Left renal cortex interstitium (tissue), 4 donors: ENCODE measurements around the gene TMEM214. TPM values are rescaled to one million over a fixed set of nuclear protein-coding genes. Genes with fewer than 3 reads are reported as not detected.
"Not testable (repeated sequence)": the region's sequence is repeated elsewhere in the genome, so short reads cannot be mapped to it uniquely, and the experiment has no call there.

Experiments used
- DNase-seq, 4 donors: peaks; one replicate each; pipeline ENCODE4 v3.0.0-alpha.2; 2013; ENCODE audit warnings: low read depth in 4 of 4, low spot score in 2 of 4, missing footprints in 1 of 4
- polyA plus RNA-seq, 4 donors: library from polyadenylated mRNA; unstranded; fragments of 120-200 nt; gene quantifications; one replicate each; pipeline ENCODE4 v1.2.1, GENCODE V29; 2013; ENCODE audit not compliant: insufficient read length in 4 of 4

The TMEM214 gene
- polyA plus RNA-seq, 4 donors = 52.6 to 75.7 (median 61.0) TPM

GRCh38 chr2:27060323-27060722, 27.6 kb downstream of the TMEM214 start:
- DNase-seq = no peak

- no peak for DNase-seq
These were observed 32.4 kb downstream of the TMEM214 start for GRCh38 chr2:27065128-27065527.

DNA sequence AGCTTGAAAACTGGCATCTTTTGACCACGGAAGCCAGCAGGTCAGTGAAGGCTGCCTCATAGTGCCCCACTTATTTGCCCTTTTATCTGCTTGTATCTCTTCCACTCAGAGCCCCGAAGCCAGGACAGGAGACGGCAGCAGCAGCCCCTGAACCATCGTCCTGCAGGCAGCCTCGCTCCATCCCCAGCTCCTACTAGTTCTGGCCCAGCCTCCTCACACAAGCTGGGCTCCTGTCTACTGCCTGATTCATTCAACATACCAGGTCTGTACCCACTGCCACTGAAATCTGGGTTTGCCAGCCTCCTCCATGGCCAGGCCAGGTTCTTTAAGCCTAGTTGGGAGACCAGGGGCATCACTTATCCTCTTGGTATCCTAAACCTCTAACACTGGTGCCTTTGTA, 34.6 kb downstream of the TMEM214 start:
- DNase-seq = no peak

DNA sequence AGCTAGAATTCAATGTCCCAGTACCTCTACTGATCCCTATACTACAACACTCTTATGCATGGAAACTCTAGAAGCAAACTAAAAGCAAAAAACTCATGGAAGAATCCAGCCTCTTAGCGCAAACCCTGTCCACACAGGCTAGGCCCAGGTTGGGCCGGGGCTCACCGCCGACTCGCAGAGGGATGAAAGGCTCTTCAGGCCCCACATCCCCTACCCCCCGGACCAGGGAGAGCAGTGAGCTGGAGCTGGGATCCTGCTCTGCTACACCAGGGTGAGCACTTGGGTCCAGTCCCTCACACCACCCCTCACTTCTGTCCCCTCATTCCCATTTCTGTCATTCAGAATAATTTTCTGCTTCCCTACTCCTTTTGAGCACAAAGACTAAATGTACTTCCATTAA, 36.7 kb downstream of the TMEM214 start:
- no peak for DNase-seq

- no peak for DNase-seq
These were observed 37.3 kb downstream of the TMEM214 start for GRCh38 chr2:27069961-27070618.

- no peak for DNase-seq
These were observed 38.0 kb downstream of the TMEM214 start for GRCh38 chr2:27070653-27071276.

- peak in 2 of 4 donors; percentile 31 to 91 for DNase-seq
These were observed 38.7 kb downstream of the TMEM214 start, which contains the start of gene OST4 for GRCh38 chr2:27071277-27071989. TSS of gene OST4 (minus strand) at chr2:27071654.

DNA sequence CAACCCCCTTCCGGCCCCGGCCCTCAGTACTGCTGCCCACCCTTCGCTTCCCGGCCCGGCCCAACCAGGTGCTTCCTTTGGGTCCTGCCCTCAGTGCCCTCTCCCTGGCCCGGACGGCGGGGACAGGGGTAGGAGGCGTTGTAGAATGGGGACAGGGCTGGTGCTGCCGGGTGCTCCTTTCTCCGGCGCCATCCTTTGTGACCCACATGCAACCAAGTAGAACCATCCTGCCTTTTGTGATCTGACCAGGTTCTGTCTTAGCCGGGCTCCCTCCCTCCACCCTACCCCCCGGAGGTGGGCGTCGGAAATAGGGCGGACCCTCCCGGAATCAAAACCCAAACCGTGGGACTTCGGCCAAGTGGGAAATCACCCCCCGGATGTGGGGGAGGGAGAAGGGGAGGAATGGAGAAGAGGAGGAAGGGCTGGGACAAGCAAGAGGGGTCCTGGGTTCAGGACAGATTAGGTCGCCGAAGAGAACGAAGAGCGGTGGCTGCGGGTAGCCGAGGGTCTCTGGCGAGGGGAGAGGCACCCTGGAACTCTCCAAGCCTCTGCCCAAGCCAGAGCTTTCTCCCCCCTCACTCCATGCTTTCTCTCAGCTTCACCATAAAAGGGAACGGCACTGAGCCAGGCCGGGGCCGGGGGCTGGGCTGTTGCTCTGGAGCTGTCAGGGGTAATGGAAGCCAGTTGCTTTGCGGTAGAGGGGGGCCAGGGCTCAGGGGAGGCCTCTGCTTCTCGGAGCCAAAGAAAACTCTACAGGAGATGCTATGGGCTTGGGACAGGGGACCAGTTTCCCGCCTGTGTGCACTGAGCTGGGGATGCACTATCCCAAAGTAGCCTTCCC, 39.4 kb downstream of the TMEM214 start:
- peak in 1 of 4 donors; percentile 86 for DNase-seq

DNA sequence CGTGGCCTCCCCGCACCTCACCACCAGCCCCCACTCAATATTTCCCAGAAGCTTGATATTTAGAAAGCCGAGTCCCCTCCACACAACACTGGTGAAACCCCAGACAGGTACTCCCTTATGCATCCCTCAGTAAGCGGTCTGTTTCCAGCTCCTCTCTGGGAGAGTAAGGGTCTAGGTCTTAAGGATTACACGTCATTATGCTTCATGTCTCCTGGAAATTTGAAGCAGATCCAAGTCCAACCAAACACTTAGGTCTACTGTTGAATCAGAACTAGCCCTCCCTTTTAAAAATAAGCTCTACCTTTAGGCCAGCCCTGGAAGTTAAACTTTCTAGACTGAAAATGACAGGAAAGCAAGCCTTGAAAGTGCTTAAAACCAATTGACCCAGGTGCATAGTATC, 40.2 kb downstream of the TMEM214 start:
- no peak for DNase-seq

- DNase-seq = no peak
These were observed 41.0 kb downstream of the TMEM214 start for GRCh38 chr2:27073782-27074181.

DNA sequence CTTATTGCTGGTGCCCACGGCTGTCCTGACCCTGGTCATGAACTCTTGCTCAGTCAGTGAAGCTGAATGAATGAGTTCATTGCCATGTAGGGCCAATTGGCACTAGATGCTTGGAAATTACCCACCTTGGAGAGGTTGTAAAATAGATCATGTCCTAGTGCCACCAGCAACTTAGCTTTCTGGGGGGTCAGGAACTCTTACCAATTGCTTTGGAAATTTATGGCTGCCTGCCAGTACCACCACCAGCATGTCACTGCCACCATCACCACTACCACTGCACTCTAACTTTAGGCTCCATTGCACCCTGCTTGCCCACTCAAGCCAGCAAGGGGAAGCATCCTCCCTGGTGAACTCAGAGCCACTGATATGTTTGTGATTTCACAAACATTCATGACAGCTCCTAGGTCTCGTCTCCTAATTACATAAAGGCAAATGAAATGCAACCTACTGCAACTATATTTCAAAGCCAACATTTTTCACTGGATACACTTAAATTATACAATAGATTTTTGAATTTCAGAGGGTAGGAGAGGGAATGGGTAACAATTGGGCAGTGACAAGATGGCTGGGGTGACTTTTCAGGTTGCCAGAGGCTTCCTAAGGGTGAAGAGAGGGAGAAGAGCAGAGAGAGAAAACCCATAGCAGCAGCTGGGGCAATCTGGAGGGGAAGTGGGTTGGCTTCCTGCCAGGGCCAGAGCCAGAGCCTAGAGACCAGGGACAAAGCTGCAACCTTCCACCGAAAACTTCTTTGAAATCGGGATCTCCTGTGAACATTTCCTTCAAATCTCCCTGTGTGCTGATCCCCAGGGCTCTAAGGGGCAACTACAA, 42.2 kb downstream of the TMEM214 start:
- DNase-seq = no peak

GRCh38 chr2:27075566-27075871, 42.8 kb downstream of the TMEM214 start:
- DNase-seq = not testable (repeated sequence)

DNA sequence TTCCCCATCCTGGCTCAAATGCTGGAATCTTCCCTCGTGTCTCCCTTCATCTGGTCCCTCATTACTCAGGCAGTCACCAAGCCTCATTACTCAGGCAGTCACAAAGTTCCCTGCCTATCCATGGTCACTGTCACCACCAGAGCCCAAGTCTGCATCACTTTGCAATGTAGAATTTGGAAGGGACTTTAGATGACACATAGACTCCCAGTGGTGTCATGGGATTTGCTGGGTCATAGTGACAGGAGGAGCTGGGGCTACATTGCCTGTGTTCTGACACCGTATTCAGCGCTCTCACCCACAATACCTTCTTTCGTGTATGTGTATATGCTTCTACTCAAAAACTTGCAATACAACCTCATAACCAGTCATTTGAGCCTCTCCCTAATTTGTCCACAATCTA, 43.6 kb downstream of the TMEM214 start:
- DNase-seq = no peak

GRCh38 chr2:27077231-27077630, 44.5 kb downstream of the TMEM214 start:
- no peak for DNase-seq

DNA sequence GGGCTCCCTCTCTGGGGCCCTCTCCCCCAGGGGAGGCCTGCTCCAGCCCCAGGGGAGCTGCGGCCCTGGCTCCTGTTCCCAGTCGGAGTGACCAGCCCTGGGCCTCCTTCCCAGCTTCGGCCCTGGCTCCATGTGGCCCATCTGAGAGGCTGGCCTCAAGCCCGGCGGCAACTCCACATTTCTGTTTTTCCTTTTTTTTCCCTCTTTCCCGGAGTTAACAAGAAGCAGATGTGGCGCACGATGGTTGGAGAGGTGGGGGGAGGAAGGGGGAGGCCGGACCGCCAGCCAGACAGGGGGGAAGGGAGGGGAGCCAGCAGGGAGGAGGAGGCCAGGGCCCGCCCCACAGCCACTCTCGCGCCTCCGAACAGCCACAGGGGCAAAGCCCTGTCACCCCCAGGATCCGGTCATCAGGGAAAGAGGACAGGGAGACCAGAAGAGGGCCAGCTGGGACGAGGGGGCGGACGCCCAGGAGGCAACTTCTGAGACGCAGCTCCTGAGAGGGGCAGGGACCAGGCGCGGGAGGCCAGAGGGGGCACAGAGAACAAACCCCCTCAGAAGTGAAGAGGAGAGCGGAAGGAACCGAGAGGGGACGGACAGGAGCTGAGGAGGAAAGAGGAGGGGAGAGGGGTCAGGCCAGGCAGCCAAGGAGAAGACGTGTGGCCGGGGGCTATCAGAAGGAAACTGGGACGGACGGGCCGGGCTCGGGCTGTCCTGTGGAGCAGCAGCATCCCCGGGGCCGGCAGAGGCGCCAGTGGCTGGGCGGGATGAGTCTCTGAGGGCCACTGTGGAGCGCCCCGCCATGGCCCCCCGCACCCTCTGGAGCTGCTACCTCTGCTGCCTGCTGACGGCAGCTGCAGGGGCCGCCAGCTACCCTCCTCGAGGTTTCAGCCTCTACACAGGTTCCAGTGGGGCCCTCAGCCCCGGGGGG, 45.8 kb downstream of the TMEM214 start, which contains the start of gene EMILIN1:
Gene EMILIN1 (plus strand): TSS at position 349 of the 928 bp plus-strand sequence. CDS start 451 bp downstream, at position 800.
- peak in 2 of 4 donors; percentile 80 for DNase-seq

DNA sequence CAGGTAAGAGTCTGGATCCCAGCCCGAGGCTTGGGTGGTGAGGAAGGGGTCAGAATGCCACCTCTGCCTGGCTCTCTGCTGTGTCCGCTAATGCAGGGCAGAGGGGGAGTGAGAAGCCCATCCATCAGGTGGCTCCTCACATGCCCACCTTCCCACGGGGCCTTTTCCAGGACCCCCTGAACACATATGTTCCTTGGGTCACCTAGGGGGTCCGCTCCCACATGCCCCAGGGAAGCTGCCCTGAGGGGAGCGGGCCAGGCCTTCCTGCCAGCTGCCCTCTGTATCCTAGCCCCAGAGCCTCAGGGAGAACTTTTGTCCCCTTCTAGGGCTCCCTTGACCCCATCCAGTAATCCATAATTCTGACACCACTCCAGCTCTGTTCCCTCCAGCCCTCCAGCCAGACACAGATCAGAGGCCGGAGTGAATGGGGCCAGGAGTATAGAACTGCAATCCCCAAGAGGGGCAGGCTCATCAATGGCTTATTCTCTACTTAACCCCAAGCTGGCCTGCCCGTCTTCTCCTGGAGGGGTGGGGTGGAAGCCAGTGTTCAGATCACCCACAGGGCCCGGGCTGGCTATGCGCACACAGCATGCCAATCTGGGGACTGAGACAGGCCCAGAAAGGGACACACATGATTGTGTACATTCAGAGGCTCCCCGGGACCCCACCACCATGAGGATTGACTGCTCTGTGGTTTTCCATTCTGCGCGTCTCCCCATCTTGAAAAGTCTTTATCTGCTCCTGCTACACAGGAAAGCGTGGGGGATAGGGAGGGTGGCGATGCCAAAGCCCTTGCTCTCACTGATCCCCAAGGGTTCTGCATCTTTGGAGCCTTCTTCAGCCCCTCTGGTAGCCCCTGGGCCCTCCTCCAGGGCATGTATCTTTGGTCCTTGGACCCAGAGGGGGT, 46.7 kb downstream of the TMEM214 start:
- DNase-seq = no peak

- DNase-seq = no peak
These were observed 47.3 kb downstream of the TMEM214 start for GRCh38 chr2:27080140-27080469.

DNA sequence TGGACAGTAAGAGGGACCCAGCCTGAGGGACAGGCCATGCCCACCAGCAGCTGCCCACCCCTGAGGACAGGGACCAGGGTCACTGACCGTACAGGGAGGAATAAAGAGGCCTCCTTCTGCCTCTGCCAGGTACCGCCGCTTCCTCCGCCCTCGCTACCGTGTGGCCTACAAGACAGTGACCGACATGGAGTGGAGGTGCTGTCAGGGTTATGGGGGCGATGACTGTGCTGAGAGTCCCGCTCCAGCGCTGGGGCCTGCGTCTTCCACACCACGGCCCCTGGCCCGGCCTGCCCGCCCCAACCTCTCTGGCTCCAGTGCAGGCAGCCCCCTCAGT, 47.8 kb downstream of the TMEM214 start:
- DNase-seq = no peak
